OCI-LY1 (cell line): Measurements from ENCODE around the gene KIAA1755.

Experiments used
- CTCF ChIP-seq: fragments of 200-600 bp; sonication (generic), shearing (Covaris generic); IDR thresholded peaks from 2 replicates; pipeline ENCODE4 v1.5.1; 2017; ENCODE audit warnings: mild to moderate bottlenecking, antibody characterized with exemption, low read length, moderate library complexity, mixed read lengths
- EZH2 ChIP-seq: fragments of 200-600 bp; sonication (generic), shearing (Covaris generic); IDR thresholded peaks from 2 replicates; pipeline ENCODE4 v1.8.0; 2017; ENCODE audit warnings: borderline replicate concordance, mixed run types, mild to moderate bottlenecking, antibody characterized with exemption, low read length, moderate library complexity, mixed read lengths

GRCh38 chr20:38231531-38232121, 28.9 kb downstream of the KIAA1755 start:
- TF ChIP-seq CTCF (no peak), EZH2 (no peak)
